HG03196 (cell line): ENCODE data around the gene SUGP1.

Source experiments
- ATAC-seq: cut with Tn5 transposase; IDR thresholded peaks from one replicate; pipeline ENCODE4 v1.9.1; 2021; ENCODE audit not compliant: unreplicated experiment

SUGP1 gene

GRCh38 chr19:19342086-19343015 is 22.0 kb upstream of the SUGP1 start:
- no peak for ATAC-seq

- no peak for ATAC-seq
Observed at GRCh38 chr19:19341026-19341425, 20.7 kb upstream of the SUGP1 start.

GRCh38 chr19:19338082-19338481 is 17.8 kb upstream of the SUGP1 start:
- no peak for ATAC-seq

- ATAC-seq = no peak
Observed at GRCh38 chr19:19337120-19337519, 16.8 kb upstream of the SUGP1 start.

- no peak for ATAC-seq
Observed at GRCh38 chr19:19336597-19336996, 16.3 kb upstream of the SUGP1 start.

GRCh38 chr19:19335408-19336158 is 15.3 kb upstream of the SUGP1 start:
- no peak for ATAC-seq

GRCh38 chr19:19334989-19335344 is 14.7 kb upstream of the SUGP1 start:
- no peak for ATAC-seq

GRCh38 chr19:19334063-19334988 is 14.0 kb upstream of the SUGP1 start:
- ATAC-seq = no peak

GRCh38 chr19:19329126-19329525 is 8.8 kb upstream of the SUGP1 start:
- no peak for ATAC-seq

- ATAC-seq = no peak
Observed at GRCh38 chr19:19327672-19328071, 7.4 kb upstream of the SUGP1 start.

- ATAC-seq = no peak
Observed at GRCh38 chr19:19324059-19324770, 3.9 kb upstream of the SUGP1 start.

- ATAC-seq = peak; percentile 11
Observed at GRCh38 chr19:19321141-19321577, 850 bp upstream of the SUGP1 start.

GRCh38 chr19:19319732-19320360 is 463 bp downstream of the SUGP1 start:
- ATAC-seq = peak; percentile 3

- ATAC-seq = no peak
Observed at GRCh38 chr19:19316082-19316481, 4.2 kb downstream of the SUGP1 start.

GRCh38 chr19:19315444-19315843 is 4.9 kb downstream of the SUGP1 start:
- no peak for ATAC-seq

- ATAC-seq = no peak
Observed at GRCh38 chr19:19308373-19308772, 11.9 kb downstream of the SUGP1 start.

- no peak for ATAC-seq
Observed at GRCh38 chr19:19306191-19306590, 14.1 kb downstream of the SUGP1 start.

GRCh38 chr19:19305696-19306095 is 14.6 kb downstream of the SUGP1 start:
- no peak for ATAC-seq

- no peak for ATAC-seq
Observed at GRCh38 chr19:19305066-19305465, 15.2 kb downstream of the SUGP1 start.
